BE2C (cell line): ENCODE results near the gene EHBP1.

ENCODE experiments used
- DNase-seq: peaks from one replicate; pipeline ENCODE4 v3.0.0-alpha.2; 2020
- H3K27me3 ChIP-seq: fragments of 250-450 bp; sonication (Bioruptor Pico); 2 replicates; pipeline ENCODE4 v1.5.1; 2020; ENCODE audit warnings: mild to moderate bottlenecking
- H3K36me3 ChIP-seq: fragments of 250-450 bp; sonication (Bioruptor Pico); 2 replicates; pipeline ENCODE4 v1.5.1; 2020; ENCODE audit warnings: mild to moderate bottlenecking
- H3K4me1 ChIP-seq: fragments of 250-450 bp; sonication (Bioruptor Pico); 2 replicates; pipeline ENCODE4 v1.5.1; 2020
- H3K4me3 ChIP-seq: 2 replicates; pipeline ENCODE4 v1.5.1; 2011; ENCODE audit warnings: low read depth, low read length
- H3K9me3 ChIP-seq: fragments of 250-450 bp; sonication (Bioruptor Pico); 2 replicates; pipeline ENCODE4 v1.5.1; 2020
- TF ChIP-seq, protein P1 (sequence below): IDR thresholded peaks from 2 replicates; pipeline ENCODE4 v1.5.1; 2012; ENCODE audit warnings: mild to moderate bottlenecking, low read depth, low read length

Gene EHBP1

DNA sequence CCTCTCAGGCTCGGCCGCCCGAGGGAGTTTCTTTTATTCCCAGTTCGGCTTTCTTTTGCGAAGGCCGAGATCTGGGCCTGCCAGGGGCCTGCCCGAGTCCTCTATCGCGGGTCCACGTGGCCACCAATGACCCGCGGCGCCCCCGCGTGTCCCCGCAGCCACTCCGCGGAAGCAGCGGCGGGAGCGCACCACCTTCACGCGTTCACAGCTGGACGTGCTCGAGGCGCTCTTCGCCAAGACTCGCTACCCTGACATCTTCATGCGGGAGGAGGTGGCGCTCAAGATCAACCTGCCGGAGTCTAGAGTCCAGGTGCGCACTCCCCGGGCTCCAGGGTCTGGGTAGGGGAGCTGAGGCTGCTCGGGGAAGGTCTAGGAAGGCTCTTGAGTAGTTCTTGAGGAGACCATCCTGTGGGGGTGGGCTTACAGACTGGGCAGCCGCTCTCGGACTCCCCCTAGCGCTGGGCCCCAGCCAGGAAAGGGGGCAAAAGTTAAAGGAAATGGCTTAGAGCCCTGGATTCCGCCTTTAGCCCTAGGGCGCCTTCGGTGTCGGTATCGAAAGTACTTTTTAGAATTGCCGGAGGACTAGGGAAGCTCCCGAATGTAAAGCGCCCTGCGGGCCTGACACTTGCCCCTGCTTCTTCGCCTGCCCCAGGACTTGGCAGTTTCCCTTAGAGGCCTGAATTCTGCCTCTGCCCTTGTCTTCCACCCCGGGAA, 348.5 kb downstream of the EHBP1 start:
- no peak for DNase-seq
- Histone ChIP-seq H3K36me3 (no peaks in the 10 kb centered on the region), H3K27me3 (peaks cover 92% of the 10 kb centered on the region), H3K9me3 (no peaks in the 10 kb centered on the region), H3K4me3 (no peak overlapping the region), H3K4me1 (no peaks in the 10 kb centered on the region)
- TF ChIP-seq, protein P1, sequence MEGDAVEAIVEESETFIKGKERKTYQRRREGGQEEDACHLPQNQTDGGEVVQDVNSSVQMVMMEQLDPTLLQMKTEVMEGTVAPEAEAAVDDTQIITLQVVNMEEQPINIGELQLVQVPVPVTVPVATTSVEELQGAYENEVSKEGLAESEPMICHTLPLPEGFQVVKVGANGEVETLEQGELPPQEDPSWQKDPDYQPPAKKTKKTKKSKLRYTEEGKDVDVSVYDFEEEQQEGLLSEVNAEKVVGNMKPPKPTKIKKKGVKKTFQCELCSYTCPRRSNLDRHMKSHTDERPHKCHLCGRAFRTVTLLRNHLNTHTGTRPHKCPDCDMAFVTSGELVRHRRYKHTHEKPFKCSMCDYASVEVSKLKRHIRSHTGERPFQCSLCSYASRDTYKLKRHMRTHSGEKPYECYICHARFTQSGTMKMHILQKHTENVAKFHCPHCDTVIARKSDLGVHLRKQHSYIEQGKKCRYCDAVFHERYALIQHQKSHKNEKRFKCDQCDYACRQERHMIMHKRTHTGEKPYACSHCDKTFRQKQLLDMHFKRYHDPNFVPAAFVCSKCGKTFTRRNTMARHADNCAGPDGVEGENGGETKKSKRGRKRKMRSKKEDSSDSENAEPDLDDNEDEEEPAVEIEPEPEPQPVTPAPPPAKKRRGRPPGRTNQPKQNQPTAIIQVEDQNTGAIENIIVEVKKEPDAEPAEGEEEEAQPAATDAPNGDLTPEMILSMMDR = peak; percentile 45

DNA sequence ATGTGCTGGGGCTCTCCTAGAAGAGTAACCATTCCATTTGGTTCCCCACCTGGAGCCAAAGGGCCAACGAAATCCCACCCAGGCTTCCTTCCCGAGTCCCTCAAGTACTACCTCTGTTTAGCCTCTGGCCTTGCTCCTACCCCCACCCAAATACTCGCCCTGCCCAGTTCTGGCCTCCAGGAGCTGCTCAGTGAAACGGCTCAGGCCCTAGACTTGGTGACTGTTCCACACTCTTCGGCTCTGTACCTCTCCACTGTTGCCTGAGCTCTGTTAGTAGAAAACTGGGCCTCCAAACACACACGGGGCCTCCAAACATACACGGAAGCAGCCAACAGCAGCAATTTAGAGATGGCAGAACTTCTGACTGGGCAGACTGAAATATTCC, 349.3 kb downstream of the EHBP1 start:
- no peak for DNase-seq
- H3K4me3 ChIP-seq = no peak overlapping the region; the same call in 1 of the 2 replicates
- no peaks in the 10 kb centered on the region for H3K36me3 ChIP-seq
- H3K27me3 ChIP-seq = peaks cover 90% of the 10 kb centered on the region
- TF ChIP-seq, protein P1 = no peak
- no peaks in the 10 kb centered on the region for H3K9me3 ChIP-seq
- no peaks in the 10 kb centered on the region for H3K4me1 ChIP-seq

DNA sequence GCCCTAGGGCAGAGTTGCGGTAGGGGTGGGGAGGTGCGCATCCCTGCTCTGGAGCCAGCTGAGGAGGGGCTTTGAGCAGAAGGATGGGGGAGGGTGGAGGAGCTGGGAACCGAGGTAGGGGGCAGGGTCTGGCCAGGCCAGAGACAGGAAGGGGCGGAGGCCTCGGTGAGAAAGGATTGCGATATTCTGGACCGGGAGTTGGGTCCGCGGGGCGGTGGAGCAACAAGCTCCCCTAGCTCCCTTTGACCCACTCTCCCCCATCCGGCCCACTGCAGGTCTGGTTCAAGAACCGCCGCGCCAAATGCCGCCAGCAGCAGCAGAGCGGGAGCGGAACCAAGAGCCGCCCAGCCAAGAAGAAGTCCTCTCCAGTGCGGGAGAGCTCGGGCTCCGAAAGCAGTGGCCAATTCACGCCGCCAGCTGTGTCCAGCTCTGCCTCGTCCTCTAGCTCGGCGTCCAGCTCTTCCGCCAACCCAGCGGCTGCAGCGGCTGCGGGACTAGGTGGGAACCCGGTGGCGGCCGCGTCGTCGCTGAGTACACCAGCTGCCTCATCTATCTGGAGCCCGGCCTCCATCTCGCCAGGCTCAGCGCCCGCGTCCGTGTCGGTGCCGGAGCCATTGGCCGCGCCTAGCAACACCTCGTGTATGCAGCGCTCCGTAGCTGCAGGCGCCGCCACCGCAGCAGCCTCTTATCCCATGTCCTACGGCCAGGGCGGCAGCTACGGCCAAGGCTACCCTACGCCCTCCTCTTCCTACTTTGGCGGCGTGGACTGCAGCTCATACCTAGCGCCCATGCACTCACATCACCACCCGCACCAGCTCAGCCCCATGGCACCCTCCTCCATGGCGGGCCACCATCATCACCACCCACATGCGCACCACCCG, 350.0 kb downstream of the EHBP1 start:
- no peaks in the 10 kb centered on the region for H3K4me1 ChIP-seq

DNA sequence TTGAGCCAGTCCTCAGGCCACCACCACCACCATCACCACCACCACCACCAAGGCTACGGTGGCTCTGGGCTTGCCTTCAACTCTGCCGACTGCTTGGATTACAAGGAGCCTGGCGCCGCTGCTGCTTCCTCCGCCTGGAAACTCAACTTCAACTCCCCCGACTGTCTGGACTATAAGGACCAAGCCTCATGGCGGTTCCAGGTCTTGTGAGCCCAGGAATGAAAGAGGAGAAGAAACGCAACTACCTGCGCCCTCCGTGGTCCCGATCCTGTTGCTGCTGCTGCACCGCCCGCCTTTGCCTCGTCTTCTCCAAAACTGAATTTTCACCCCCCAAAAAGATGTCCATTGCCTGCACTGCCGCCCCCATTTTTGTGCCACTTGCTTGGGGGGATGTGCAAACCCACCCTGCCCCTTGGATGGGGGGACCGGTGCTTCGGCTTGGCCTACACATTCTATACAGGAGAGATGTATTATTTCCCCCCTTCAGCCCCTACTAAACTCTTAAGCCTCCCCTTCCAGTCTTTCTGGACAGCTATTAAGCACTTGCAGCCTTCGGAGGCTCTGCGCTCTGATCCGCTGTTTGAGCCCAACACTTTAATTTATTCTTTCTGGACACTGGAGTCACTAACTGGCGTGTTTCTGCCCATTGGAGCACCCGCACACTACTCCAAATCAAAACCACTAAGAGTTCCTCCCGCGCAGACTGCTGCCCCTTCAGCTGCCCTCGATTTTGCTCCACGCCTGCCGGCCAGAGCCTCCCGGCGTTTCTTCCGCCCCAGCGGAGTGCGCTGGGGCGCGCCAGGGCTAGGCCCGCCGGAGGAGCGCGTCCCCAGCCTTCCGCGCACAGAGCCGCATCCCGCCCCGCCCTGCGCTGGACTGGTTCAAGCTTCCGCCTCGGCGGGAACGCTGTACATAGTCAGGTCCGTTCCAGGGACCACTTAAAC, 350.9 kb downstream of the EHBP1 start:
- TF ChIP-seq, protein P1 = no peak
- peak; percentile 43 for DNase-seq
- H3K9me3 ChIP-seq = no peaks in the 10 kb centered on the region
- no peaks in the 10 kb centered on the region for H3K36me3 ChIP-seq
- H3K4me1 ChIP-seq = no peaks in the 10 kb centered on the region
- no peak overlapping the region; the same call in 1 of the 2 replicates for H3K4me3 ChIP-seq
- peaks cover 89% of the 10 kb centered on the region for H3K27me3 ChIP-seq

More for the DNA sequence above, 350.0 kb downstream of the EHBP1 start:
- TF ChIP-seq, protein P1 = no peak
- Histone ChIP-seq H3K27me3 (peaks cover 90% of the 10 kb centered on the region), H3K9me3 (no peaks in the 10 kb centered on the region), H3K4me3 (peak overlapping the region; percentile 20), H3K36me3 (no peaks in the 10 kb centered on the region)
- DNase-seq = no peak

DNA sequence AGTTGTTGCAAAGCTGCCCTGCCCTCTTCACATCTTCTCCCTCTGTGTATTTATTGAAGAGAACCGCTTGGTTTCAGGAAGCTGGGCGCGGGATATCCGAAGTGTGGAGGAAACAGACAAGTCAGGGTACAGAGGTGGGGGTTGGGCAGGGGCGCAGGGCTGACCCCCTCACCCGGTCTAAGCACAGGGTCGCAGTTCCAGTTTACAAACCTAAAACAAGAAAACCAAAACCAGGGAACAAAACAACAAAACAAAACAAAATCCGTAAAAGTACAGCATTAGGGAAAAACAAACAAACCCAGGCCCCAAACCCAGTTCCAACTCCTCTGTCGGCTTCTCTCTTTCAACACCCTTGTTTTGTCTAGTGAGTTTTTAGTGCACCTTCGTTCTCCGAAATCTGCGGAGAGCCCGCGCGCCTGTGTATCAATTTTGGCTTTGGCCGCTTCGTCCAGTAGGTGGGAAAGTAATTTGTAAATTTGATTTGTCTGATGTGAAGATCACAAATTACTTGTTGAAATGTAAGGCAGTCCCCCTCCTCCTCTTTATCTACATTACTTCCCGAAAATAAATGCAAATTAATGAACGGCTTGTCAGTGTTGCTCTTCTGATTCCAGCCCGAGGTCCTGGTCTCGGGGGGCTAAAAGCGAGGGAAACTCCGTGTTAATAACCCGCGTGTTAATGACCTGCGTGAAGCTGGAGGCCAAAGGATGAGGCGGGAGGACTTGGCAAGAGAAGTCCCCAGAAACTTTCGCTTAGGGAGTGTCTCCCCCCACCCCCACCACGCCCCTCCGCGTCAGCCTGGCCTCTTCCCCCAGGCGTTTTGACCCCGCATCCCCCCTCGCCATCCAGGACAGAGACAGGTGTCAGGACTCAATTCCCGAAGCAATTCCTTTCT, 352.0 kb downstream of the EHBP1 start:
- Histone ChIP-seq H3K36me3 (no peaks in the 10 kb centered on the region), H3K4me3 (peak overlapping the region; percentile 28; the same call in 1 of the 2 replicates), H3K27me3 (peaks cover 91% of the 10 kb centered on the region), H3K4me1 (no peaks in the 10 kb centered on the region), H3K9me3 (no peaks in the 10 kb centered on the region)
- no peak for DNase-seq
- TF ChIP-seq, protein P1 = no peak
